SK-MEL-5 (cell line): Measurements from ENCODE around the gene DPP10. TPM values are rescaled to one million over a fixed set of nuclear protein-coding genes. Genes with fewer than 3 reads are reported as not detected.
"Not testable (repeated sequence)": the region's sequence is repeated elsewhere in the genome, so short reads cannot be mapped to it uniquely, and the experiment has no call there.

Experiments used
- DNase-seq: peaks from one replicate; pipeline ENCODE4 v3.0.0-alpha.2; 2016; ENCODE audit warnings: low read depth, low spot score
- in situ Hi-C: cut with HindIII; loops from 2 replicates; pipeline ENCODE4 v1.10.0; 2016; ENCODE audit warnings: low sequenced_read_pairs, high pct_unique_total_duplicates, low pct_unique_long_range_greater_than_20kb
- total RNA-seq: library from RNA; depleted of rRNA; stranded (reverse); fragments of >200 nt; shearing (Covaris generic); gene quantifications from 2 replicates; pipeline ENCODE4 v1.2.3, GENCODE V29; 2014

Gene DPP10
- total RNA-seq, 1 experiment from 2014 or later = not detected

- DNase-seq = no peak
- in situ Hi-C loops = no loop called here
These were observed 46.5 kb downstream of the DPP10 start for GRCh38 chr2:114488841-114489530.

- DNase-seq = no peak
- in situ Hi-C loops = no loop called here
These were observed 52.6 kb downstream of the DPP10 start for GRCh38 chr2:114495046-114495445.

- DNase-seq = no peak
- in situ Hi-C loops = no loop called here
These were observed 54.5 kb downstream of the DPP10 start for GRCh38 chr2:114496959-114497358.

GRCh38 chr2:114499101-114499500 is 56.7 kb downstream of the DPP10 start:
- no peak for DNase-seq
- in situ Hi-C loops = no loop called here

GRCh38 chr2:114507744-114508143 is 65.3 kb downstream of the DPP10 start:
- no peak for DNase-seq
- in situ Hi-C loops = no loop called here

DNA sequence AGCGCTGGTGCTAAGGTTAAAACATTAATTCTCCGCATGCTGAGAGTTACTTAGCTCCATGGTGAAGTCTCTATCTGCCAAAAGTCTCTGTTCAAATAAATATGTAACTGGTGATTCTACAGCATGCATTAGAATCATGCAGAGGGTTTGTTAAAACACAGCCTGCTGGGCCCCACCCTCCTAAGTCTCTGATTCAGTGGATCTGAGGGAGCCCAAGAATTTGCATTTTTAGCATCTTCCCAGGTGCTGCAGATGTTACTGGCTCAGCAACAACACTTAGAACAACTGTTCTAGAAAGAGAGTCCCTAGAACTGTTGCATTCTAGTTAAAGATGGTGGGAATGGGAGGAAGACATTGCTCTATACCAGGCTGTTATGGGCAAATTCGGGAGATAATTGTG is 73.4 kb downstream of the DPP10 start:
- DNase-seq = no peak
- in situ Hi-C loops = no loop called here

DNA sequence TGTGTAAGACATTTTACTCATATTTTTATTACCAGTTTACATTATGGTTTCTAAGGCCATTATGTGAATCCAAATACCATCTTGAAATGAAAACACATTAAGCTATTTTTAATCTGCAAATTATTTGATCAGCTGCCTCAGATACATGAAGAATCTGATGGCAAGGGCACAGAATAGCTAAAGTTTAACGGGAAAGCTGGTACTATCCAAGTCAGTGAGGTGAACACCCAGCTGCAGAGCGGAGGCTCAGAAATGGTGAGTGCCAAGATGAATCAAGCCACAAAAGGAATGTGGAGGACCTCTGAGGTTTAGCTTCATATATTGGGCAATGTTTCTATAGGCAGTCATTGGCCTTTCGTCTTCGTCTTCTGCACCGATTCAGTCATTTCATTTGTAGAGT is 75.1 kb downstream of the DPP10 start:
- no peak for DNase-seq
- in situ Hi-C loops = no loop called here

GRCh38 chr2:114518738-114519137 is 76.3 kb downstream of the DPP10 start:
- in situ Hi-C loops = no loop called here
- no peak for DNase-seq

GRCh38 chr2:114522612-114523011 is 80.2 kb downstream of the DPP10 start:
- in situ Hi-C loops, DNase-seq: not testable (repeated sequence)

GRCh38 chr2:114525955-114526354 is 83.5 kb downstream of the DPP10 start:
- no peak for DNase-seq
- in situ Hi-C loops = no loop called here

DNA sequence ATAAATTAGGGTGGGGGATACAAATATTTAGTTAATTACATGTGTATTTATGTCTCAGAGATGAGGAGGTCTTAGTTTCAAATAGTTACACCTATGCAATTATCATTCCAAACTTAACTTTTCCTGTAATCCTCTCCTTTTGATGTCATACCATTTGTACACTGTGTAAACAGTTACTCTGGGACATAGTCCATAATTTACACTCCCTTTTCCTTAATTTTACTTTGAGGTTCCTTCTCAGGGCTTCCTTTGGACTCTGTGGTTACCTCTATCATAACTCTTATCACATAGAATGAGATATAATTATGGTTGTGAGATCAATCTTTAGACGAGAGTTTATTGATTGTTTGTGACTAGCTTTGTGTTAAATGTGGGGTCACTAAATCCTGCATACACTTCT is 84.4 kb downstream of the DPP10 start:
- no peak for DNase-seq
- in situ Hi-C loops = no loop called here

DNA sequence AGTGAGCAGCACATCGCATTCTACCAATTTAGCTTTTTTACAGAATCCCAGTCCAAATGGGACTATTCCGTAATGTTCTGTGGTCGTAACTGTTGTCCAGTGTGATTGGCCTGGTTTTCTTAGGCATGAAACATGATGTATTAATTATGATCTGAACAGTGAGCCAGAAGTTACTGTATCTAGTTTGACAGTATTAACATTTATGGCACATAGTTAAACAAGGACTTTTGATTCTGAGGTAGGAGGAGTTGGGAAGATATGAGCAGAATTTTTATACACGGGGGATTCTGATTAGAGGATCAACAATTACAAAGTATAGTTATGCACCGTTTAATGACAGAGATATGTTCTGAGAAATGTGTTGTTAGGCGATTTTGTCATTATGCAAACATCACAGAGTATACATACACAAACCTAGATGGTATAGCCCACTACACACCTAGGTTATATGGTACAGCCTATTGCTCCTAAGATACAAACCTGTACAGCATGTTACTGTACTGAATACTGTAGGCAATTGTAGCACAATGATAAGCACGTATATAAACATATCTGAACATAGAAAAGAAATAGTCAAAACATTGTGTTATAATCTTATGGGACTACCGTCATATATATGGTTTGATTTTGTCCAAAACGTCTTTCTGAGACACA is 85.0 kb downstream of the DPP10 start:
- in situ Hi-C loops = no loop called here
- no peak for DNase-seq

GRCh38 chr2:114534116-114535084 is 92.0 kb downstream of the DPP10 start:
- in situ Hi-C loops = no loop called here

DNA sequence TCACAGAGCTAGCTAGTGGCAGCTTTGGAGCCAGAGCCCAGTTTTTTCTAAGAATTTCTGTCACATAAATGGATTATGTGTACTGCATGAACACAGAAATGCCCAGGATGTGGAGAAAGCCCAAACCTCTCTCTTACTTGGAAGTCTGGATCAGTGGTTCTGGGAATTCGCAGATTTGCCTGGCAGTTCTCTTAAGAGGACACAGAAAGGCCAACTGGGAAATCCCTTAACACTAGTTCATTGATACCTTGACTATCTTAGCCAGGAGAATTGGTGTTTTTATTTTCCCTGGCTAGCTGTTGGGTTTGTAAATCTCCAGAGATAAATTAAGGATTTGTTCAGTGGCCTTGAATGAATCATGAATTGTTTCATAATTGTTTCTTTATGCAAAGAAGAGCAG is 95.3 kb downstream of the DPP10 start:
- DNase-seq = peak; percentile 37
- in situ Hi-C loops = no loop called here

More at GRCh38 chr2:114534116-114535084, 92.0 kb downstream of the DPP10 start:
- no peak for DNase-seq

DNA sequence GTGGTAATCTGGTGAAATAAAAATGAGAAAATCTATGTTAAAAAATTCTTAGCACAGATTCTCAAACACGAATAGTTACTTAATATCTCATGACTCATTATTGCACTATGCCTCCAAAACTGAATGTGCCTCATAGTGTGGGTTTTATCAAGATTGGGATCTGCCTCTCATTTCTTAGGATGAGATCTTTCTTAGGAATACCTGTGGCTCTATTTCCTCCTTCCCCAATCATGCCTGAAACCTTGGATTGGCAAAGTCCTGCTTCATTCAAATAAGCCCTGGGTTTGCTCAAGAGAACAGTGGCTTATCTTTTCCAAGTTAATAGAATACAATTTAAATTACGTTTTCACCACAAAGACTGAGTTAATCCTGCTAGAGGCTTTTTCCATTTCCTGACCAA is 100.3 kb downstream of the DPP10 start:
- in situ Hi-C loops = no loop called here
- DNase-seq = no peak

- DNase-seq = peak; percentile 55
- in situ Hi-C loops = no loop called here
These were observed 100.9 kb downstream of the DPP10 start for GRCh38 chr2:114543236-114543766.

DNA sequence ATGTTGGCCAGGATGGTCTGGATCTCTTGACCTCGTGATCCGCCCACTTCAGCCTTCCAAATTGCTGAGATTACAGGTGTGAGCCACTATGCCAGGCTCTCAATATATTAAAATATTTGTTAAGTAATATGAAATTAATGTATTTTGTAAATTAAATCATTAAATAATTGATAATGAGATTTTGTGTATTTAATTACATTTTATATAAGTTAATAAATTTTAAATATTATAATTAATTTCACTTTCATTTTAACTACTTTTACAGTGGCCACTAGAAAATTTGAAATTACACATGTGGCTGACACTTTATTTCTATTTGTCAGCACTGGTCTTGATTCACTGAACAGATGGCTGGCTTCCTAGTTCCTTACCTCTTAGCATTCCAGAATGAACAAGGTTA is 102.6 kb downstream of the DPP10 start:
- DNase-seq = no peak
- in situ Hi-C loops = no loop called here

- in situ Hi-C loops = no loop called here
- no peak for DNase-seq
These were observed 104.1 kb downstream of the DPP10 start for GRCh38 chr2:114546531-114546930.
